SJCRH30 (cell line): Measurements from ENCODE around the gene ST6GALNAC3. TPM values are rescaled to one million over a fixed set of nuclear protein-coding genes. Genes with fewer than 3 reads are reported as not detected.
A peak's percentile ranks its signal among the peaks of the same experiment; 100 is the strongest.

Experiments used
- DNase-seq, 2 experiments: peaks; one replicate each; pipeline ENCODE4 v3.0.0-alpha.2; 2015 to 2020
- H3K27ac ChIP-seq: fragments of 250-450 bp; sonication (Bioruptor Pico); 2 replicates; pipeline ENCODE4 v1.5.1; 2020; ENCODE audit warnings: mild to moderate bottlenecking, moderate library complexity
- H3K27me3 ChIP-seq: fragments of 250-450 bp; sonication (Bioruptor Pico); 2 replicates; pipeline ENCODE4 v1.5.1; 2020; ENCODE audit warnings: mild to moderate bottlenecking, moderate library complexity
- H3K36me3 ChIP-seq: fragments of 250-450 bp; sonication (Bioruptor Pico); 2 replicates; pipeline ENCODE4 v1.5.1; 2020; ENCODE audit warnings: mild to moderate bottlenecking, moderate library complexity
- H3K4me1 ChIP-seq: fragments of 250-450 bp; sonication (Bioruptor Pico); 2 replicates; pipeline ENCODE4 v1.5.1; 2020; ENCODE audit warnings: mild to moderate bottlenecking, moderate library complexity
- H3K4me3 ChIP-seq: fragments of 250-450 bp; sonication (Bioruptor Pico); 2 replicates; pipeline ENCODE4 v1.5.1; 2020; ENCODE audit warnings: mild to moderate bottlenecking, moderate library complexity
- H3K9me3 ChIP-seq: fragments of 250-450 bp; sonication (Bioruptor Pico); replicated peaks from 2 replicates; pipeline ENCODE4 v1.5.1; 2020; ENCODE audit warnings: mild to moderate bottlenecking, moderate library complexity
- total RNA-seq: library from RNA; depleted of rRNA; stranded (reverse); fragments of >200 nt; shearing (Covaris generic); gene quantifications from 2 replicates; pipeline ENCODE4 v1.2.3, GENCODE V29; 2014

Gene ST6GALNAC3
- total RNA-seq, 1 experiment from 2014 or later: 6.4 TPM

GRCh38 chr1:76055987-76056386 lies 18.6 kb upstream of the ST6GALNAC3 start:
- Histone ChIP-seq H3K27ac (no peak overlapping the region), H3K4me1 (no peaks in the 10 kb centered on the region; the same call in 1 of the 2 replicates), H3K9me3 (no peaks in the 10 kb centered on the region; the same call in 1 of the 2 replicates), H3K27me3 (no peaks in the 10 kb centered on the region), H3K36me3 (no peaks in the 10 kb centered on the region), H3K4me3 (no peak overlapping the region)
- no peak for DNase-seq

GRCh38 chr1:76059451-76059850 lies 15.1 kb upstream of the ST6GALNAC3 start:
- Histone ChIP-seq H3K9me3 (no peaks in the 10 kb centered on the region), H3K27ac (no peak overlapping the region), H3K27me3 (no peaks in the 10 kb centered on the region), H3K36me3 (no peaks in the 10 kb centered on the region), H3K4me1 (no peaks in the 10 kb centered on the region; the same call in 1 of the 2 replicates), H3K4me3 (no peak overlapping the region)
- DNase-seq: no peak

- Histone ChIP-seq H3K4me1 (peaks cover 20% of the 10 kb centered on the region), H3K9me3 (no peaks in the 10 kb centered on the region), H3K36me3 (no peaks in the 10 kb centered on the region), H3K27ac (no peak overlapping the region), H3K27me3 (no peaks in the 10 kb centered on the region), H3K4me3 (no peak overlapping the region)
- DNase-seq: no peak
Observed at GRCh38 chr1:76065270-76065669, 9.3 kb upstream of the ST6GALNAC3 start.

GRCh38 chr1:76066394-76066793 lies 8.2 kb upstream of the ST6GALNAC3 start:
- no peaks in the 10 kb centered on the region for H3K27me3 ChIP-seq
- no peak for DNase-seq
- no peak overlapping the region for H3K27ac ChIP-seq
- no peaks in the 10 kb centered on the region for H3K9me3 ChIP-seq
- H3K4me1 ChIP-seq: peaks cover 20% of the 10 kb centered on the region
- no peaks in the 10 kb centered on the region for H3K36me3 ChIP-seq
- no peak overlapping the region for H3K4me3 ChIP-seq

GRCh38 chr1:76068542-76068941 lies 6.0 kb upstream of the ST6GALNAC3 start:
- peak in 1 of 2 experiments; percentile 36 for DNase-seq
- no peak overlapping the region for H3K4me3 ChIP-seq
- no peaks in the 10 kb centered on the region for H3K27me3 ChIP-seq
- H3K36me3 ChIP-seq: no peaks in the 10 kb centered on the region
- H3K4me1 ChIP-seq: peaks cover 20% of the 10 kb centered on the region
- peak overlapping the region; percentile 0; the same call in 1 of the 2 replicates for H3K27ac ChIP-seq
- H3K9me3 ChIP-seq: no peaks in the 10 kb centered on the region

- Histone ChIP-seq H3K9me3 (no peaks in the 10 kb centered on the region), H3K36me3 (no peaks in the 10 kb centered on the region)
Observed at GRCh38 chr1:76068953-76069561, 5.5 kb upstream of the ST6GALNAC3 start.

GRCh38 chr1:76070538-76070937 lies 4.0 kb upstream of the ST6GALNAC3 start:
- no peak for DNase-seq
- H3K4me3 ChIP-seq: no peak overlapping the region

More at GRCh38 chr1:76068953-76069561, 5.5 kb upstream of the ST6GALNAC3 start:
- Histone ChIP-seq H3K4me3 (no peak overlapping the region), H3K4me1 (peaks cover 20% of the 10 kb centered on the region), H3K27me3 (no peaks in the 10 kb centered on the region), H3K27ac (no peak overlapping the region)
- DNase-seq: no peak

GRCh38 chr1:76073481-76073880 lies 1.1 kb upstream of the ST6GALNAC3 start:
- DNase-seq: peak; percentile 17 to 23
- no peaks in the 10 kb centered on the region for H3K36me3 ChIP-seq
- H3K27ac ChIP-seq: no peak overlapping the region
- peak overlapping the region; percentile 81; the same call in 1 of the 2 replicates for H3K4me3 ChIP-seq
- no peaks in the 10 kb centered on the region for H3K9me3 ChIP-seq
- peaks cover 14% of the 10 kb centered on the region for H3K4me1 ChIP-seq
- H3K27me3 ChIP-seq: no peaks in the 10 kb centered on the region

More at GRCh38 chr1:76070538-76070937, 4.0 kb upstream of the ST6GALNAC3 start:
- Histone ChIP-seq H3K9me3 (no peaks in the 10 kb centered on the region), H3K27me3 (no peaks in the 10 kb centered on the region), H3K27ac (no peak overlapping the region), H3K4me1 (peaks cover 20% of the 10 kb centered on the region), H3K36me3 (no peaks in the 10 kb centered on the region)

GRCh38 chr1:76075188-76075489 lies 593 bp downstream of the ST6GALNAC3 start:
- Histone ChIP-seq H3K4me3 (peak overlapping the region; percentile 81), H3K36me3 (no peaks in the 10 kb centered on the region), H3K27me3 (no peaks in the 10 kb centered on the region), H3K27ac (peak overlapping the region; percentile 42; the same call in 1 of the 2 replicates), H3K9me3 (no peaks in the 10 kb centered on the region), H3K4me1 (peaks cover 5% of the 10 kb centered on the region; the same call in 1 of the 2 replicates)
- no peak for DNase-seq

- Histone ChIP-seq H3K9me3 (no peaks in the 10 kb centered on the region), H3K27me3 (no peaks in the 10 kb centered on the region), H3K4me1 (peaks cover 9% of the 10 kb centered on the region; the same call in 1 of the 2 replicates), H3K36me3 (no peaks in the 10 kb centered on the region), H3K4me3 (no peak overlapping the region), H3K27ac (no peak overlapping the region)
- no peak for DNase-seq
Observed at GRCh38 chr1:76075877-76076276, 1.3 kb downstream of the ST6GALNAC3 start.

GRCh38 chr1:76079475-76080227 lies 5.1 kb downstream of the ST6GALNAC3 start:
- Histone ChIP-seq H3K36me3 (no peaks in the 10 kb centered on the region), H3K4me1 (peaks cover 9% of the 10 kb centered on the region; the same call in 1 of the 2 replicates), H3K27ac (no peak overlapping the region), H3K4me3 (no peak overlapping the region), H3K27me3 (no peaks in the 10 kb centered on the region), H3K9me3 (no peaks in the 10 kb centered on the region)
- DNase-seq: no peak

- no peak overlapping the region for H3K4me3 ChIP-seq
- H3K27me3 ChIP-seq: no peaks in the 10 kb centered on the region
Observed at GRCh38 chr1:76080552-76081079, 6.1 kb downstream of the ST6GALNAC3 start.

GRCh38 chr1:76082062-76082461 lies 7.5 kb downstream of the ST6GALNAC3 start:
- H3K27ac ChIP-seq: no peak overlapping the region
- H3K9me3 ChIP-seq: no peaks in the 10 kb centered on the region; the same call in 1 of the 2 replicates
- no peaks in the 10 kb centered on the region for H3K27me3 ChIP-seq
- H3K4me1 ChIP-seq: peaks cover 4% of the 10 kb centered on the region; the same call in 1 of the 2 replicates
- DNase-seq: no peak
- no peak overlapping the region for H3K4me3 ChIP-seq
- H3K36me3 ChIP-seq: no peaks in the 10 kb centered on the region

More at GRCh38 chr1:76080552-76081079, 6.1 kb downstream of the ST6GALNAC3 start:
- no peak for DNase-seq
- H3K4me1 ChIP-seq: peaks cover 9% of the 10 kb centered on the region; the same call in 1 of the 2 replicates
- H3K27ac ChIP-seq: no peak overlapping the region
- H3K36me3 ChIP-seq: no peaks in the 10 kb centered on the region
- H3K9me3 ChIP-seq: no peaks in the 10 kb centered on the region

- H3K4me1 ChIP-seq: peaks cover 8% of the 10 kb centered on the region; the same call in 1 of the 2 replicates
- no peak overlapping the region for H3K4me3 ChIP-seq
- H3K9me3 ChIP-seq: no peaks in the 10 kb centered on the region; the same call in 1 of the 2 replicates
- no peaks in the 10 kb centered on the region for H3K36me3 ChIP-seq
- no peak for DNase-seq
- no peaks in the 10 kb centered on the region for H3K27me3 ChIP-seq
- H3K27ac ChIP-seq: no peak overlapping the region
Observed at GRCh38 chr1:76083189-76083588, 8.6 kb downstream of the ST6GALNAC3 start.

- DNase-seq: no peak
- Histone ChIP-seq H3K27ac (no peak overlapping the region), H3K9me3 (no peaks in the 10 kb centered on the region; the same call in 1 of the 2 replicates), H3K4me3 (no peak overlapping the region), H3K36me3 (no peaks in the 10 kb centered on the region), H3K27me3 (no peaks in the 10 kb centered on the region), H3K4me1 (peaks cover 8% of the 10 kb centered on the region; the same call in 1 of the 2 replicates)
Observed at GRCh38 chr1:76084029-76084627, 9.6 kb downstream of the ST6GALNAC3 start.
